Lower leg skin (tissue), 4 donors: ENCODE results near the gene ACOXL. TPM values are rescaled to one million over a fixed set of nuclear protein-coding genes. Genes with fewer than 3 reads are reported as not detected.
"Not testable (repeated sequence)": the region's sequence is repeated elsewhere in the genome, so short reads cannot be mapped to it uniquely, and the experiment has no call there.

Source experiments
- DNase-seq, 2 donors: peaks; one replicate each; pipeline ENCODE4 v3.0.0-alpha.2; 2019; ENCODE audit warnings: low spot score in 2 of 2
- H3K4me3 ChIP-seq: fragments of 200-600 bp; sonication (generic); 2 replicates; pipeline ENCODE4 v1.5.1; 2017; ENCODE audit warnings: mild to moderate bottlenecking, low read depth; ENCODE audit not compliant: poor library complexity, severe bottlenecking
- CTCF ChIP-seq, 3 donors: fragments of 450-650 bp; IDR thresholded peaks; one replicate each; pipeline ENCODE4 v1.5.1; 2016; ENCODE audit warnings: antibody characterized with exemption in 3 of 3, mild to moderate bottlenecking in 3 of 3, moderate library complexity in 2 of 3
- POLR2A ChIP-seq, 2 donors: fragments of 450-650 bp; IDR thresholded peaks; one replicate each; pipeline ENCODE4 v1.6.1; 2016 to 2017; ENCODE audit warnings: antibody characterized with exemption in 2 of 2, mild to moderate bottlenecking in 1 of 2, moderate library complexity in 1 of 2
- WGBS, 2 donors: methylation state at CpG; one replicate each; pipeline ENCODE4 v1.1.5; 2018; 5-methylcytosine and 5-hydroxymethylcytosine counted together
- intact Hi-C: fragments of 100-400 bp; cut with DNase I; formaldehyde crosslinking; loops from one replicate; pipeline ENCODE4 v1.15.0; 2023; ENCODE audit warnings: low total_unique reads
- total RNA-seq, 4 donors: library from RNA; depleted of rRNA; stranded (reverse); fragments of >200 nt; gene quantifications; one replicate each; pipeline ENCODE4 v1.1.0, GENCODE V29; 2016

ACOXL gene
- total RNA-seq, 4 donors from 2014 or later: not detected

- no peak for DNase-seq
- intact Hi-C loops: no loop called here
- H3K4me3 ChIP-seq: no peak overlapping the region
- no peak for TF ChIP-seq CTCF (IDR thresholded peaks at IDR 0.05)
- no peak for TF ChIP-seq POLR2A (IDR thresholded peaks at IDR 0.05)
- WGBS, 2 donors: 79 to 80% methylated on average over 20 of the region's 20 CpGs
These were observed 310.7 kb downstream of the ACOXL start for GRCh38 chr2:111042772-111043771.

GRCh38 chr2:111044066-111044465 is 311.7 kb downstream of the ACOXL start:
- intact Hi-C loops: no loop called here
- H3K4me3 ChIP-seq: no peak overlapping the region
- no peak for TF ChIP-seq CTCF (IDR thresholded peaks at IDR 0.05)
- no peak for TF ChIP-seq POLR2A (IDR thresholded peaks at IDR 0.05)
- DNase-seq: no peak
- 73 to 74% methylated on average over 4 of the region's 4 CpGs for WGBS, 2 donors

GRCh38 chr2:111045236-111045635 is 312.9 kb downstream of the ACOXL start:
- intact Hi-C loops, H3K4me3 ChIP-seq, DNase-seq: not testable (repeated sequence)
- WGBS, 2 donors: 83 to 86% methylated on average over 6 of the region's 6 CpGs

- intact Hi-C loops: no loop called here
- no peak for DNase-seq
- 88 to 93% methylated on average over 9 of the region's 9 CpGs for WGBS, 2 donors
- H3K4me3 ChIP-seq: no peak overlapping the region
- no peak for TF ChIP-seq POLR2A (IDR thresholded peaks at IDR 0.05)
- TF ChIP-seq CTCF (IDR thresholded peaks at IDR 0.05): no peak
These were observed 313.5 kb downstream of the ACOXL start for GRCh38 chr2:111045771-111046444.

- TF ChIP-seq CTCF (IDR thresholded peaks at IDR 0.05) (no peak), POLR2A (IDR thresholded peaks at IDR 0.05) (no peak)
- H3K4me3 ChIP-seq: no peak overlapping the region
- 93 to 95% methylated on average over 5 of the region's 5 CpGs for WGBS, 2 donors
- intact Hi-C loops: no loop called here
- DNase-seq: no peak
These were observed 314.3 kb downstream of the ACOXL start for GRCh38 chr2:111046670-111047069.
